Fibroblast of pulmonary artery (primary cell): ENCODE measurements around the gene TRIM43B.
"Not testable (repeated sequence)": the region's sequence is repeated elsewhere in the genome, so short reads cannot be mapped to it uniquely, and the experiment has no call there.

Experiments used
- DNase-seq: peaks from one replicate; pipeline ENCODE4 v3.0.0-alpha.2; 2010; ENCODE audit warnings: low read depth
- H3K4me3 ChIP-seq: replicated peaks from 2 replicates; pipeline ENCODE4 v1.5.1; 2011; ENCODE audit warnings: low read depth, mild to moderate bottlenecking, control low read depth, low read length, moderate library complexity

TRIM43B gene

DNA sequence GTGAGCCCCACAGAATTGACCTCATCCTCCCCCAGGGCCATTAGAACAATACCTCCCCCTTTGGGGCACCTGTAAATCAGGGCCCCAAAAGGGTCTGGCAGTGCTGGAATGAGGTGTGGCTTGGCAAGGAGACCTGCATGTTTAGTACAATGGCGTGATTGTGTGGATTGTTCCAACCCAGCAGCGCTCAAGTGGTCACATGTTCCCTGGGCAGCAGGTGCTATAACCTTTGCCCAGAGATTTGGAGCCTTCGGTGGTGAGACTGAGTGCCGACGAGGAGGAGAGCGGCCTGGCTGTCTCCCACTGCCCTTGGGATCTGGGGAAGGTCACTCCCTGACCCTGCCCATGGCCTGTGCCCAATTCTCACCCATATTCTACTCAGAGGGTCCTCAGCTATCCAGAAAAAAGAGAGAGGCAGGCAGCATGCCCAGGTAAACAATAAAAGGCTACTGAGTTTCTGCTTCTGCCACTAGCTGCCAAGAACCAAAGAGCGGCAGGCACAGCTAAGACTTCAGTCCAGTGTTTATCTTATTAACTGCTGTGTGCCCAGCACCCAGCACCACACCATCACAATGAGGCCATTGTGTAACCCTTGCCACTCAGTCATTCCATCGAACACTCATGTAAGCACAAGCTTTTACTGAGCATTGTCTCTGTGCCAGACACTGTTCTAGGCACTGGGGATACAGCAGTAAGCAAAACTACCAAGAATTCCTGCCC is 54.6 kb downstream of the TRIM43B start:
- H3K4me3 ChIP-seq, DNase-seq: not testable (repeated sequence)

DNA sequence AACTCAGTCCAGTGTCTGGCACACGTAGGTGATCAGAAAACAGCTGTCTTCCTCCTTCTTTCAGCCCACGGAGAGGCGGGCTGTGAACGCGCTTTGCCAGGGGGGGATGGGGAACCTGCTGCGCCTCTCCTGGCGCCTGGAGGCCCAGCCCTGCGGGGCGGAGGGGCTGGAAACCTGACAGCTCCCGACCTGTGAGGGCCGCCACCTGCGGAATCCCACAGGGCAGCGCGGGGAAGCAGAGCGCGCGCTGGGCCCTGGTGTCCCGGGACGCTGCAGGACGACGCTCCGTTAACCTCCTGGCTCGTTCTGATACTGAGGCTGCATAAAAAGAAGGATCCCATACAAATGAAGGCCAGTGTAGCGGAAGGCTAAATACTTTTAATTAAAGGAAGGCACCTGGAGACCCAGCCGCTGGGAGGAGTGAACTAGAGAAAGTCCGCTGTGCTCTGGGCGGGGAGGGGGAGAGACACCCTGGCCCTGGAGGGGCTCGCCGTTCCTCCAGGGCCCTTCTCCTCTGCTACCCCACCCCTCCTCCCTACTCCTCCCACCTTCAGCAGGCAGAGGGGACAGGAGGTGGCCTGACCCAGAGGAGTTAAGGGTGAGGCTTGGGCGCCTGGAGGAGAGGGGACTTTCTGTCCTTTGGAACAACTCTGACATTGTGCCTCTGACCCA is 57.2 kb downstream of the TRIM43B start:
- not testable (repeated sequence) for DNase-seq, H3K4me3 ChIP-seq
